Psoas muscle (tissue), 8 donors: ENCODE data around the gene PRRT4. TPM values are rescaled to one million over a fixed set of nuclear protein-coding genes. Genes with fewer than 3 reads are reported as not detected.

Experiments
- ATAC-seq, 4 donors: fragments of 200-7000 bp; cut with Tn5 transposase; one replicate each; pipeline ENCODE4 v1.9.1; 2020; ENCODE audit warnings: moderate library complexity in 3 of 4, mild to moderate bottlenecking in 2 of 4
- DNase-seq, 2 donors: peaks; one replicate each; pipeline ENCODE4 v3.0.0-alpha.2; 2020
- H3K27ac ChIP-seq: fragments of 200-600 bp; one replicate; pipeline ENCODE4 v1.8.0; 2022
- H3K27me3 ChIP-seq, 3 donors: fragments of 200-600 bp in 1 of 3; one replicate each; pipeline versions ENCODE4 v1.6.1 to v1.8.0; 2013 to 2022; ENCODE audit warnings: low read length in 2 of 3, mild to moderate bottlenecking in 2 of 3, moderate library complexity in 1 of 3; ENCODE audit not compliant: insufficient read depth in 3 of 3
- H3K36me3 ChIP-seq, 2 donors: fragments of 200-600 bp in 1 of 2; one replicate each; pipeline versions ENCODE4 v1.6.1 to v1.8.0; 2013 to 2022; ENCODE audit warnings: low read depth in 1 of 2, mild to moderate bottlenecking in 1 of 2, moderate library complexity in 1 of 2; ENCODE audit not compliant: insufficient read depth in 1 of 2
- H3K4me1 ChIP-seq: fragments of 200-600 bp; one replicate; pipeline ENCODE4 v1.8.0; 2022
- H3K4me3 ChIP-seq: fragments of 200-600 bp; one replicate; pipeline ENCODE4 v1.8.0; 2022; ENCODE audit warnings: mild to moderate bottlenecking
- H3K9me3 ChIP-seq: fragments of 200-600 bp; one replicate; pipeline ENCODE4 v1.8.0; 2022
- WGBS, 3 donors: extraction: QIAGEN DNeasy Blood & Tissue Kit; methylation state at CpG; one replicate each; pipeline versions ENCODE4 v1.1.6 to v1.1.7; 2013; 5-methylcytosine and 5-hydroxymethylcytosine counted together
- intact Hi-C, 2 donors: fragments of 100-400 bp; cut with DNase I; formaldehyde crosslinking; loops; one replicate each; pipeline versions ENCODE4 v1.11.0 to v1.14.2; 2022
- polyA plus RNA-seq, 3 donors: library from polyadenylated mRNA; stranded (reverse); fragments of 200-250 nt; gene quantifications; one replicate each; pipeline ENCODE4 v1.2.3, GENCODE V29; 2013
- total RNA-seq, 4 donors: library from RNA; stranded (reverse); fragmentation: NEBNext Ultra II Directional in 2 of 4; extraction: Animal tissue kit (Norgen Biotek cat#: 25700) in 2 of 4; gene quantifications; one replicate each; pipeline versions ENCODE4 v1.2.1 to v1.2.4, GENCODE V29; 2021 to 2023
- TF ChIP-seq, protein P1 (sequence below): fragments of 200-600 bp; IDR thresholded peaks from one replicate; pipeline ENCODE4 v1.8.0; 2022; ENCODE audit warnings: antibody characterized with exemption
- donor health status: healthy with polysubstance abuse.
- donor health status: DM: no; HTN: no; CAD: no; lungs with moderate emphysema.
- donor health status: Bipolar disorder and iron deficiency.
- donor health status: healthy.
- donor health status: DM: yes; HTN: yes; CAD: no.
- donor health status: DM: no; HTN: no; CAD: no.
- donor health status: DM: no; HTN: no; CAD: no.
- donor health status: DM: yes; HTN: yes; CAD: no.

The PRRT4 gene
- total and polyA plus RNA-seq, 7 donors, result 0.87 to 27.7 (median 3.5) TPM

DNA sequence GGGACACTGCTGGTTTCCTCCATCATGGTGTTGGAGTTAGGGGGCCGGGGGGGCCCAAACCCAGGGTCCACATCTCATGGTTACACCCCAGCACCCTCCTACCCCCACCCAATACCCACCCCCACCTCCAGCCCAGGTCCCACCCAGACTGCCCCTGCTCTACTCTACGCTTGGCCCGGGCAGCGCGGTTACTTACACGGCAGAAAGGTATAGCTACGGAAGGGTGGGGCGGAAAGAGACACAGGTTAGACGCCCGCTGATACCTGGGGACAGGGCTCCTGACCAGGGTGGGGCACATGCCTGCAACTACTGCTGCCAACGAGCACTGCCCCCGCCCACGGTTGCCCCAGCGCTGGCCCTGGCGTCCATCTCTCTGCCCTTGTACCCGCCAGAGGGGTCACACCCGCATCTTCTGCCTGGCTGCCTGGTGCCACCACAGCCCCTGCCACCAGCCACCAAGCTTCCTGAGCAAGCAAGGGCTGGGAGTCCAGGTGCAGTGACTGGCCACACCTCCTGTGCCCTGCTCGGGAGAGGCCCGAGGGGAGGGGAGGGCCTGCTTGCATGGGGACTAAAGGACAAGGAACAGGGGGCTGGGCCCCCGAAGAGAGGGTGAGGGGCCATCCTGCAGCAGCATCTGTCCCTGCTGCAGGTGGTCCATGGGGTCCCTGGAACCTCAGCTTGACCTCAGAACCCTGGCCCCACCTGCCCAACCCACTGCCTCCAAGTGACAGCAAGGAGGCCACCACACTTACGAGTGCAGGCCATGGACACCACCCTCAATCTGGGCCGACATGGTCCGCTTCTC, 32.2 kb upstream of the PRRT4 start:
- Histone ChIP-seq H3K4me3 (no peak overlapping the region), H3K4me1 (no peaks in the 10 kb centered on the region), H3K36me3 (peaks cover 0 to 43% of the 10 kb centered on the region in 2 donors), H3K9me3 (no peaks in the 10 kb centered on the region), H3K27me3 (no peaks in the 10 kb centered on the region), H3K27ac (no peak overlapping the region)
- no peak for ATAC-seq
- intact Hi-C loops, result no loop called here
- TF ChIP-seq, protein P1, sequence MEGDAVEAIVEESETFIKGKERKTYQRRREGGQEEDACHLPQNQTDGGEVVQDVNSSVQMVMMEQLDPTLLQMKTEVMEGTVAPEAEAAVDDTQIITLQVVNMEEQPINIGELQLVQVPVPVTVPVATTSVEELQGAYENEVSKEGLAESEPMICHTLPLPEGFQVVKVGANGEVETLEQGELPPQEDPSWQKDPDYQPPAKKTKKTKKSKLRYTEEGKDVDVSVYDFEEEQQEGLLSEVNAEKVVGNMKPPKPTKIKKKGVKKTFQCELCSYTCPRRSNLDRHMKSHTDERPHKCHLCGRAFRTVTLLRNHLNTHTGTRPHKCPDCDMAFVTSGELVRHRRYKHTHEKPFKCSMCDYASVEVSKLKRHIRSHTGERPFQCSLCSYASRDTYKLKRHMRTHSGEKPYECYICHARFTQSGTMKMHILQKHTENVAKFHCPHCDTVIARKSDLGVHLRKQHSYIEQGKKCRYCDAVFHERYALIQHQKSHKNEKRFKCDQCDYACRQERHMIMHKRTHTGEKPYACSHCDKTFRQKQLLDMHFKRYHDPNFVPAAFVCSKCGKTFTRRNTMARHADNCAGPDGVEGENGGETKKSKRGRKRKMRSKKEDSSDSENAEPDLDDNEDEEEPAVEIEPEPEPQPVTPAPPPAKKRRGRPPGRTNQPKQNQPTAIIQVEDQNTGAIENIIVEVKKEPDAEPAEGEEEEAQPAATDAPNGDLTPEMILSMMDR, result no peak
- DNase-seq, result no peak
- WGBS, 3 donors, result 90 to 92% (median 91%) methylated on average over 15 to 23 of the region's 23 CpGs

DNA sequence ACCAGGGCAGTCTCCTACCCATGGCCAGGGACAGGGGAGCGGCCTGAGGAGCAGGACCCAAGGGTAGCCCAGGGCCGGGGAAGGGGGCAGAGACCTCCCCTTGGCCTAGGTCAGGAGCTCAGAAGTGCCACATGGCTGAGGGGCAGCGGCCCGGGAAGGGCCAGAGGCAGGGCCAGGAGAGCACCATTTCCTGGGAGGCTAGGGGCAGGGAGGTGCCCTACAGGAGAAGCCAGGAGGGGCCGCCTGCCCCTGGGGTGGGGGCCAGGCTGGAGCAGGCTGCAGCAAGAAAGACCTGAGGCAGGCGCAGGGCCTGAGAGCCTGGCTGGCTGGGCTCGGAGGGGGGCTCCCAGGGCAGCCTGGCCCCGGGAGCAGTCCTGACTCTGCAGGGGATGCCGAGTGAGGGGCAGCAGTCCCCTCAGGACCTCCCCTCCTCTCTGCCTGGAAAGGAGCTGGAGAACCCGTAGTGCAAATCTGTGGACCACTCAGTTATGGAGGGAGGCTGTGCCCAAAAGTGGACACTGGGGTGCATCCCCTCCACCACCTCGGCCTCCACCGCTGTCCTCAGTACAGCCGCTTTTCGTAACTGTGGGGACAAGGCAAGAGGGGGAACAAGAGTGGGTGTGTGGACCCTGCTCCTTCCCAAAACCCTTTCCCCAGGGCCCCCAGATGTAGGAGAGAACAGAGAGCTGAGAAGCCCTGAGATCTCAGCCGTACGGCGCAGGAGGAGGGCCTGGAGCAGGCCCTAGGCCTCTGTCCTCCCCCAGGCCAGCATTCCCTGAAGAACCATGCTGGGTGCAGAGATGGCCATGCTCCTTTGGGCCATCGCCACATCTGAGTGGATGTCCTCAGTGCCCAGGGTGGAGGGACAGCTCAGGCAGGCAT, 31.2 kb upstream of the PRRT4 start:
- no peak for ATAC-seq
- WGBS, 3 donors, result 88 to 98% (median 93%) methylated on average over 16 to 18 of the region's 18 CpGs
- peaks cover 4% of the 10 kb centered on the region for H3K4me1 ChIP-seq
- intact Hi-C loops, result no loop called here
- H3K9me3 ChIP-seq, result no peaks in the 10 kb centered on the region
- H3K27me3 ChIP-seq, result no peaks in the 10 kb centered on the region
- DNase-seq, result no peak
- TF ChIP-seq, protein P1, result no peak
- no peak overlapping the region for H3K27ac ChIP-seq
- no peak overlapping the region for H3K4me3 ChIP-seq
- H3K36me3 ChIP-seq, result peaks cover 0 to 35% of the 10 kb centered on the region in 2 donors

DNA sequence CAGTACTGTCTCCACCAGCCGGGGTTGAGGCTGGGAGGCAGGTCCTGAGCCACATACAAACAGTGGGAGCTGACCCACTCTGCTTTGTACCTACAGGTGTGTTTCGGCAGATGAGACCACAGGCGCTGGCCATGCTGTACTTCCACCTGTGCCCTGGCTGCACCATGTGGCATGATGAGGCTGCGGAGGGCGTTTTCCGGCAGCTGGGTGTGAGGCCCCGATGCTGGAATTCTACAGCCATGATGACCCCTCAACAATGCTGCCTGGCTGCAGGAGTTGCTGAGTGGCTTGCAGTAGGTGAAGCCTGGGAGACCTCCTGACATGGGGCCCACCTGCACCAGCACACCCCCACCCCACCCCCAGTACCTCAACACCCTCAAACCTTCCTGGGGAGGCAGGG, 30.3 kb upstream of the PRRT4 start:
- DNase-seq (no peak), ATAC-seq (no peak)
- intact Hi-C loops, result no loop called here
- H3K27me3 ChIP-seq, result no peaks in the 10 kb centered on the region
- peaks cover 10% of the 10 kb centered on the region for H3K4me1 ChIP-seq
- H3K27ac ChIP-seq, result no peak overlapping the region
- H3K9me3 ChIP-seq, result no peaks in the 10 kb centered on the region
- peaks cover 0 to 26% of the 10 kb centered on the region in 2 donors for H3K36me3 ChIP-seq
- WGBS, 3 donors, result 89 to 97% (median 92%) methylated on average over 7 of the region's 7 CpGs
- TF ChIP-seq, protein P1, result no peak
- H3K4me3 ChIP-seq, result no peak overlapping the region

DNA sequence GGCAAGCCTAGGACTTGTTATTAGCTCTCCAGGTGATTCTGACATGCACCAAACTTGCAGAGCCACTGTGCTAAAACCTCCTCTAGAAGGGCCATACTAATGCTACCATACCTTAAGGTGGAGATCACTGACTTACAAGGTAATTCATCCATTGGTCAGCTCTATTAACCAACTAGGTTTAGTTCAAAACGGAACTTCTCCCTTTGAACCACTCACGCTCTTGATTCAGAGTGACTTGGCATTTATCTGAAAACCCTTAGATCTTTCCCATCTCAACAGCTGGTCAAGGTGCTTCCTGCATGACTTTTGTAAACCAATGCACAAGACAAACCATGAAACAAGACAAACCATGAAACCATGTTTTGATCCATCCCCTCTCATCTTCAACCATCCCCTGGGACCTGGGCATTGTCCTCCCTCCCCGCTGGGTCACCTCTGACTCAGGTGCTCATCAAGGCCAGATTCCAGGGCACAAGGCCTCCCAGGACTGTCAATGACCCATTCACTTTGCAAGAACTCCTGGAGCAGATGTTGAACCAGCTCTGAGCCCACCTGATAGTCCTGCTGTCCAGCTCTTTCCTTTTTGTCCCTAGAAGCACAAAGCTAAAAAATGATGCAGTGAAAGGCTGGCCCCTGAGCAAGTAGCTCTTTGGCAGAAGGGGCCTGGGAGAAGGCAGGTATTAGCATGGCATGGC, 29.5 kb upstream of the PRRT4 start:
- intact Hi-C loops, result no loop called here
- Histone ChIP-seq H3K27ac (no peak overlapping the region), H3K9me3 (no peaks in the 10 kb centered on the region), H3K4me3 (no peak overlapping the region), H3K36me3 (peaks cover 0 to 18% of the 10 kb centered on the region in 2 donors), H3K4me1 (peaks cover 10% of the 10 kb centered on the region), H3K27me3 (no peaks in the 10 kb centered on the region)
- WGBS, 3 donors, result 74 to 90% (median 81%) methylated on average over 3 of the region's 3 CpGs
- TF ChIP-seq, protein P1, result no peak
- DNase-seq (no peak), ATAC-seq (no peak)
